ENCODE measurements around the gene GPR155.

DNA sequence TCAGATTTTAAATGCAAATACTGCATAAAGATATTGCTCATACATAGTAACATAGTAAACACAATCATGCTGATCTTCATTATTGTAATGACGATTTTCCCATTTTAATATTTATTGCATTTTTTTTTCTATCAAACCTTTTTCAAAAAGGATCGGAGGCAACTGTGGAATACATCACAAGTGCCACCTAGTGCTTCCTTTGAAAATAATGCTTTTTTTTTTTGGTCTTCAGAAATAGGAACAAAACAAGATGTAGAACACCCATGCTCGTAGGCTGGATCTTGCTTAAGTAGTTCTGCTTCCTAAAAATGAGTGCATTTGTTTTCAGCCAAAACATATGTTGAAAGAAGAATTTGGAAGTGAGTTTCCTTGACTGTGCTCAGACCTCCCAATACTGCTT, 35.7 kb upstream of the GPR155 start:
- TF ChIP-seq YY1 (IDR thresholded peaks at IDR 0.05; ENCODE audit: insufficient read depth, insufficient read length), result no peak
- TF ChIP-seq ZNF274 (IDR thresholded peaks at IDR 0.05; ENCODE audit: low read depth, low read length), result no peak
